GM12801 (cell line): ENCODE results near the gene WNT8B.

ENCODE experiments used
- TF ChIP-seq, protein P1 (sequence below): IDR thresholded peaks from one replicate; pipeline ENCODE4 v1.5.1; 2011; ENCODE audit warnings: control low read depth; ENCODE audit not compliant: insufficient read length; ENCODE audit errors: extremely low read depth

Gene WNT8B

DNA sequence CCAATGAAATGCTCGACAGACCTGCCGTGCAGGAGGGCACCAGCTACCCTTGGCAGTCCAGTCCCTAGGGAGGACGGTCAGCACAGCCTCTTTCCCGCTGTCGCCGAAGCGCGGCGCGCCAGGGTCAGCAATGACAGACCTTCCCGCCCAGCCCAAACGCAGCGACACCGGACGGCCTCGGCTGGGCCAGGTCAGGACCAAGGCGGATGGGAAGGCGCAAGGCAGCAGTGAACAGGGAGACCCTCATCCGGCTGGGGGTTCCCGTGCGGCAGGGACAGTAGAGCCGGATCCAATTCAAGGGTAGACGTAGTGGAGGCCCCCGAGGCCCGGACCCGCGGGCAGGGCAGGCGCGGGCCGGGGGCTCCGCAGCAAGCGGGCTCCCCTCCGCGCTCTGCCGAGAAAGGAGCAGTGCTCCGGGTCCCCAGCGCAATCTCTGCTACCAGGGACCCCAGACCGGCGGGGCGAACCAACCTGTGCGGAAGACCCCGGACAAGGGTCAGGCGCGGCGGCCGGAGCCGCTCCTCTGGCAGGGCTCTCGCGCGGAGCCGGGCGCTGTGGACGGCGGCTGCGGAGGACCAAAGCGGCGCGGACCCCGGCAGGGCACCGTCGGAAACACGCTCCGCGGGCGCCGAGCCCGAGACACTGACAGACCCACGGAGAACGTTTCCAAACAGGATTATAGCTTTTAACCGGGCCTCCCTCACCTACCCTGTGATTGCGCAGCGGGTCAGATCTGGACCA lies 56.7 kb downstream of the WNT8B start, which contains the start of gene SEC31B:
Gene SEC31B (minus strand): TSS at position 551 of the 741 bp plus-strand sequence. CDS start 2,909 bp downstream, outside the sequence.
- TF ChIP-seq, protein P1, sequence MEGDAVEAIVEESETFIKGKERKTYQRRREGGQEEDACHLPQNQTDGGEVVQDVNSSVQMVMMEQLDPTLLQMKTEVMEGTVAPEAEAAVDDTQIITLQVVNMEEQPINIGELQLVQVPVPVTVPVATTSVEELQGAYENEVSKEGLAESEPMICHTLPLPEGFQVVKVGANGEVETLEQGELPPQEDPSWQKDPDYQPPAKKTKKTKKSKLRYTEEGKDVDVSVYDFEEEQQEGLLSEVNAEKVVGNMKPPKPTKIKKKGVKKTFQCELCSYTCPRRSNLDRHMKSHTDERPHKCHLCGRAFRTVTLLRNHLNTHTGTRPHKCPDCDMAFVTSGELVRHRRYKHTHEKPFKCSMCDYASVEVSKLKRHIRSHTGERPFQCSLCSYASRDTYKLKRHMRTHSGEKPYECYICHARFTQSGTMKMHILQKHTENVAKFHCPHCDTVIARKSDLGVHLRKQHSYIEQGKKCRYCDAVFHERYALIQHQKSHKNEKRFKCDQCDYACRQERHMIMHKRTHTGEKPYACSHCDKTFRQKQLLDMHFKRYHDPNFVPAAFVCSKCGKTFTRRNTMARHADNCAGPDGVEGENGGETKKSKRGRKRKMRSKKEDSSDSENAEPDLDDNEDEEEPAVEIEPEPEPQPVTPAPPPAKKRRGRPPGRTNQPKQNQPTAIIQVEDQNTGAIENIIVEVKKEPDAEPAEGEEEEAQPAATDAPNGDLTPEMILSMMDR: no peak

DNA sequence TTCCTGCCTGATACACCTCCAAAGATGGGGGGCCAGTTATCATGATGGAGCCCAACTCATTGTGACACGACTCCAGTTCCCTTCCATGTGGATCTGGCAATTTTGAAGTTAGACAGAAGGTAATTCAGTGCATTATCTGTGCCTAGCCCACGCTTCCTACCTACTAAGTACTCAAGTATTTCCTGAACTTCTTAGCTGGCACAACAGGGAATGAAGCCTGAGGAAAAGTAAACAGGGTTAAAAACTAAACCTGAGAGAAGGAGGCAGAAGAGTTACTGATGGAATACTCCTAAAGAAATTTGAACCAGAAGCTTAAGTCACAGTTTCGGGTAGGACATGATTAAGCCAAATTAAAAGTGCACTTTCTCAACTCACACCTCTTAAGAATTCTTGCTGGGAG lies 58.0 kb downstream of the WNT8B start:
- TF ChIP-seq, protein P1: no peak

DNA sequence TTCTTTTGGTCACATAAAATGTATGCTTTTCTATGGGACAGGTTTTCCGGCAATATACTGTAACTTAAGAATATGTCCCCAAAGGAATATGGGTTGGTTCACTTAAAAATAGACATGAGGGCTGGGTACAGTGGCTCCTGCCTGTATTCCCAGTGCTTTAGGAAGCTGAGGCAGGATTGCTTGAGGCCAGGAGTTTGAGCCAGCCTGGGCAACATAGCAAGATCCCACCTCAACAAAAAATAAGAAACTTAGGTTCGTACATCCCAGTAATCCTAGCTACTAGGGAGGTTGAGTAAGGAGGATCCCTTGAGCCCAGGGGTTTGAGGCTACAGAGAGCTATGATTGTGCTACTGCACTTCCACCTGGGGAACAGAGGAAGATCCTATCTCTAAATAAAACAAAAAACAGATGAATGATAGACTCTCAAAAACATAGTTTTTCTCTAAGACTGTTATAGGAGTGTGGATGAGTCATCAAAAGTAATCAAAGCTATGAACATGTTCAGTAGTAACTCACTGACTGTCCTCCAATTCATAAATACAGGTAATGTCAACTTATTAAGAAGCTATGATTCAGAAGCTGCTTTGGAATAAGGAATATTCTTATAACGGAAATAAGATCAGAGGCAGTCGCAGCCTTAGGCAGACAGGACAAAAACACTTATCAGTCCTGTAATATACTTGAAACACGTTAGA lies 59.4 kb downstream of the WNT8B start:
- TF ChIP-seq, protein P1: no peak

DNA sequence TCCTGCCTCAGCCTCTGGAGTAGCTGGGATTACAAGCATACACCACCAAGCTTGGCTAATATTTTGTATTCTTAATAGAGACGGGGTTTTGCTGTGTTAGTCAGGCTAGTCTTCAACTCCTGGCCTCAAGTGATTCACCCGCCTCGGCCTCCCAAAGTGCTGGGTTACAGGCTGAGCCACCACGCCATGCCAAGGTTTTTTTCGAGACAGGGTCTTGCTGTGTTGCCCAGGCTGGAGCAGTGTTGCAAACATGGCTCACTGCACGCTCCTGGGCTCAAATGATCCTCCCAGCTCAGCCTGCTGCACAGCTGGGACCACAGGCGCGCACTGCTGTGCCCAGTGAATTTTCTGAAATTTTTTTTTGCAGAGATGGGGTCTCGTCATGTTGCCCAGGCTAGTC lies 60.1 kb downstream of the WNT8B start:
- TF ChIP-seq, protein P1: no peak

DNA sequence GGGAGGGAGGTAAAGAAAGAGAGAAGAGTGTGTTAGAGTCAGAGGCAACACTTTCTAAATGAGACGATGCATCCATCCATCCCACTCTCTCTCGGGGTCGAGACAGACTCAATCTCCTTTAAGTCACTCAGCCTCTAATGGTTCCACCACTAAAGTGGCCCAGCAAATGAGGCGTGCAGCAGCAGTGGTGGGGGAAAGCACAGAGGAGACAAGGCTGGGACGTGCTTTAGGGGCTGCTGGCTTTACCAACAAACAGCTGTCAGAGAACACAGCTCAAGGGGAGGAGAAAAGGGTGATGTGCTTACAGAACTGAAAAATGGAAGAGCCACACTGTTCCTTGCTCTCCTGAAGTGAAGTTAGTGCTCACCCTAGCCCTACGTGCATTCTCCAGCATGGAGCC lies 61.4 kb downstream of the WNT8B start:
- TF ChIP-seq, protein P1: no peak

DNA sequence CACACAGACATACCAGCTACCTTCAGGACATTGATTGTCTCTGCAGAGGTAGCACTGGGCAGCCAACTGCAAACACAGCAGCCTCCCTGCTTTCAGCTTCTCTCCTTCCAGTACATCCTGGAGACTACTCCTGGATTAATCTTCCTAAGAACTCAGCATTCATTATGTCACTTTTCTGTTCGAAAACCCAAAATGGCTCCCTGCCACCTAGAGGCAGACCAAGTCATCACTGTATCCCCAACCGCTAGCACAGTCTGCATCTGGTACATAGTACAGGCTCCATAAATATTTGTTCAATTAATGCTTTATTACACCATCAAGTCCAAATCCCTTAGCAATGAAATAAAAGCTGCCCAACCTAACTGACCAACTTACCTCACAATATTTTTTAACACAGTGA lies 61.8 kb downstream of the WNT8B start:
- TF ChIP-seq, protein P1: no peak

DNA sequence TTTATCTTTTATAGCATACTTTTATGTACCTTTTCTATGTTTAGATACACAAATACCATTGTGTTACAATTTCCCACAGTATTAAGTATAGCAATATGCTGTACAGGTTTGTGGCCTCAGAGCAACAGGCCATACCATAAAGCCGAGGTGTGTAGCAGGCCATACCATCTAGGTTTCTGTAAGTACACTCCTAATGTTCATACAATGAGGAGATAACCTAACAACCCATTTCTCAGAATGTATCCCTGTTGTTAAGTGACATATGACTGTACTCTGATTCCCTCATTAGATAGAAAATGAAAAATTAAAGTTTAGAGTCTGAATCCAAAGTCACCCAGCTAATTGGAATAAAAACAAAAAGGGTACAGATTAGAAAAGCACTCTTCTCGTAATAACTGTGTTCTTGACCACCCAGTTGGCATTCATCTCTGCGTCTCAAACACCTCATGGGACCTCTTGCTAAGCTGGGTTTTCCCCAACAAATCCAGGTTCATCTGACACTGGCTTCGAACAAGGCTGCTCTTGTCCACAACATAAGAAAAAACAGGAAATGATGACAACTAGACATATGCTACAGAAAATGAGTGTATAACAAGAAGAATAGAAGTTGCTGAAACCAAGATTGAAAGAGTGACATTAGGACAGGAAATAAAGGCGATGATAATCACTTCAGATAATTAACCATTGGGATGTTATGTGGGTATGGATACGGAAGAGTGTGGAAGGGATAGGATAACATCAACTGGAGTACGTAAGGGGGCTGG lies 65.5 kb downstream of the WNT8B start:
- TF ChIP-seq, protein P1: no peak
